ENCODE measurements around the gene SMC6. TPM values are rescaled to one million over a fixed set of nuclear protein-coding genes. Genes with fewer than 3 reads are reported as not detected.
A peak's percentile ranks its signal among the peaks of the same experiment; 100 is the strongest.

The SMC6 gene
- total RNA-seq, 1 donor from 2014 or later = 14.2 TPM

DNA sequence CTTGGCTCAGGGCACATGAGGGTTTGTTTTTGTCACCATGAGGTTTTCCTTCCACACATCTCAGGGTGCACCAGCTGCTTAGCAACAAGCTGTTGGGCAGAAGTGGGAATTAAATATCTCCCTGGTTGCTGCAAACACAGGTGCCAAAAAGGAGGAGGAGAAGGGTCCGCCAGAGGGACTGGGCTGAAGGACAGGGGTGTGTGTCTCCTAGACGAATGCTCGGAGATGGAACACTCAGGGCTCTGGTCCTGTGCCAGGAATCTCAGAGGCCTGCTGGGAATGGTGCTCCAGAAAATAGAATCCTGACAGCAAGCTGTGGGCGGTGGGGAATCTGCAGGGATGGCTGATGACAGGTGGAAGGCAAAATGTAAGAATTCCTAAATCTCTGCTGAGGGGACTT lies 118.6 kb downstream of the SMC6 start:
- ATAC-seq (peak; percentile 76), DNase-seq (peak; percentile 52)
- intact Hi-C loops (cut with micrococcal nuclease) = no loop called here

DNA sequence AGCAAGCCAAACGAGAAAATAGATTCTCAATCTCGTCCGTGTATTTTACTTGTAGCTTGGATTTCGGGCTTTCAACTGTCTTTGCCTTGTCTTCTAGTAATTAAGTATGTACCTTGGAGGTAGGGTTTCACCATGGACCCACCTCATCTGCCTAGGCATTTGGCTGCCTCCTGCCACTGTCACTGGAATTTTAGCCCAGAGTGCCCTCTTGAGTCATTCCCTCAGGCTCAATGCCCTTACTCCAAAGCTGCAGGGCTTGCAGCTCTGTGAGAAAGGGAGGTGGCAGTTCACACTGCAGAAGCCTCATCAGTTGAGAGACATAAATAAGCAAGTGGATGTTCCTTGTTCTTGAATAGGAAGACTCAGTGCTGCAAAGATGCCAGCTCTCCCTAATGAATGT lies 123.5 kb downstream of the SMC6 start:
- intact Hi-C loops (cut with micrococcal nuclease) = no loop called here
- DNase-seq (no peak), ATAC-seq (no peak)

DNA sequence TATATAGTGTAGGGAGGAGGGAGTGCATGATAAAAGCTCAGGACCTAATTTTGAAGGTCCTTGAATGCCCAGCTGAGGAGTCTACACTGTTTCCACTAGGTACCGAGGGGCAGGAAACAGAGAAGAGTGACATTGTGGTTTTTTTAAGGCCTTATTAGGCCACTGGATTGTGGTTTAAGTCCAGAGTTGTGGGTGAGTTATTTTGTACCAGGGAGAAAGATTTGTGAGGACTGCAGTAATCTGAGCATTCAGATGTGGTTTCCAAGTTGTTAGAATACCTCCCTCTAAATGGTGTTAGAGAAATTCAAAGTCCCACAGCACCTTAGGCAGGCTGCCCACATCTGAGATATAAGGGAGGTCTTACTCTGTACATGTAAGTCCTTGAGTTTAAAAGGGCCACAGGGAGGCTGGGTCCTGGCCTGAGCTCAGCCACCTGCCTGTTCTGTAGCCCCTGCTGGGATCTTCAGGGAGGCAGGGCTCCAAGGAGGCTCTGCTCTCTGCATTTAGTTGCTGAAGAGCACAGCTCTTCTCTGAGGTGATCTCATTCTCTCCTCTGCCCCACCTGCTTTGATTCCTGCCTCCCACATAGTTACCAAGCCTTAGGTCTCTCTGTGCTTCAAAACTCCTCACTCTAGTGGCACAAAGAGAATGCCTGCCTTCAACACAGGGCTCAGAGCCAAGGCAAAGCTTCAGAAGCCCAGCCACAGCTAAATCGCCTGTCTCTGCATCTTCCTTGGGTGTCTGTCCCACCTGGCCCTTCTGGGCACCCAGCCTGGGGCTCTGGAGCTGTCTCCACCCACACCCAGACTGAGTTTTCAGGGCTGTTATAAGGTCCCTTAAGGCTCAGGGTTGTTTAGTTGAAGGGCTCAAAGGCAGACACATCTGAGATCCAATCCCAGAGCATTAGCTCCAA lies 125.0 kb downstream of the SMC6 start:
- ATAC-seq (no peak), DNase-seq (no peak)

DNA sequence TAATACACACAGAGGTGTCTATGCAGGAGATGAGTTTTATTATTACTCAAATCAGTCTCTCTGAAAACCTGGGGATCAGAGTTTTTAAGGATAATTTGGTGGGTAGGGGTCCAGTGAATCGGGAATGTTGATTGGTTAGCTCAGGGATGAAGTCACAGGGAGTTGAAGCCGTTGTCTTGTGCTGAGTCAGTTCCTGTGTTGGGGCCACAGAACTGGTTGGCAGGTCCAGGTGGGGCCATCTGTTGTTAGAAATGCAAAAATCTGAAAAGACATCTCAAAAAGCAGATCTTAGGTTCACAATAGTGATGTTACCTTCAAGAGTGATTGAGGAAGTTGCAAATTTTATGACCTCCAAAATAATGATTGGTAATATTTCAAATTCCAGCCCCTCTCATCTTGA lies 126.2 kb downstream of the SMC6 start:
- no peak for ATAC-seq
- DNase-seq = no peak
- intact Hi-C loops (cut with micrococcal nuclease) = no loop called here

More for the DNA sequence above, 125.0 kb downstream of the SMC6 start:
- intact Hi-C loops (cut with micrococcal nuclease) = no loop called here

DNA sequence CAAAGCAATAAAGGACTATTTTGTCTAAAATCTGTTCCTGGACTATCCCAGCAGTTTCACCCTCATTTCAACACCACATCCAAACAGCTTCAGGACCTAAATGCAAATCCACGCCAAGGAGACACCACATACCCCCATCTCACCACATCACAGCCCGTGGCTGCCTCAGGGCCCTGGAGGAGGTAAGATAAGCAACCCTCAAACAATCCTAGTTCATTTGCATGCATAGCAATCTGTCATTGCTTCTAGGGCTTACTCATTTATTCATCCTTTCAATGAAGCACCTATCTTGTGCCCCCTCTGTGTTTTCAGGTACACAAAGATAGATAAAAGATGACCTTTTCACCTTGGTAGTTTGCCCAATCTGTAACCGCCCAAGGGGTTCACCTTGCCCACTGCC lies 126.6 kb downstream of the SMC6 start:
- DNase-seq (no peak), ATAC-seq (no peak)
- intact Hi-C loops (cut with micrococcal nuclease) = no loop called here

DNA sequence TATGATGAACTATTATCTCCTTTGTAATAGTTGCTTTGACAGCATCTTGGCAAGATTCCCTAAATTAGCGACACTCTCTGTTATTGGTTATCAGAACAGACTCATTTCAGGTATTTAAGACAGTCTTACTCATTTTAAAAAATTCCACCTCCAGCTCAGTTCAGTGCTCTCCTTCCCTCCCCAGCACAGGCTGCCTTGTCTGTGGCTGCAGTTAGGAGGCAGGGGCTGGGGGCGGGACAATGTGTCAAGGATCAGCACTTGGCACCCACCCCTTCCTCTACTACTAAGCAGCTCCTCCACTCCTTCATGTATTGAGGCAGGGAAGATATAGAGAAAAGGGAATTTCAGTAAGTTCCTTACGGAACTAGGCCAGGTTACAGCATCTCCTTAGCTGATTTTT lies 128.2 kb downstream of the SMC6 start:
- no peak for ATAC-seq
- intact Hi-C loops (cut with micrococcal nuclease) = no loop called here
- DNase-seq = no peak

DNA sequence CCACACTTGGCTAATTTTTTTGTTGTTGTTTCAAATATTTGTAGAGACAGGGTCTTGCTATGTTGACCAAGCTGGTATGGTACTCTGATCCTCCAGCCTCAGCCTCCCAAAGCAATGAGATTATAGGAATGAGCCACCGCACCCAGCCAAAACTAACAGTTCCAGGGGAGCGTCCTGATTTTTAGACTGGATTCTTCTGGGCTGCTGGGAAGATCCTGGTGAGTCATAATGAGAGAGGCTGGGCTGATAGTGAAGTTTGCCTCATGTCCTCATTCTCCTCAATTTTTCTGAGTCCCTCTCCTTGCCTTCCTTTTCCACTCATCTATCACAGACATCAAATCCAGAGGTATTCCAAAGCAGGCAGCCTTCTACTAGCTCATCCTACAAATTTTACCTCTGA lies 131.8 kb downstream of the SMC6 start:
- intact Hi-C loops (cut with micrococcal nuclease) = no loop called here

DNA sequence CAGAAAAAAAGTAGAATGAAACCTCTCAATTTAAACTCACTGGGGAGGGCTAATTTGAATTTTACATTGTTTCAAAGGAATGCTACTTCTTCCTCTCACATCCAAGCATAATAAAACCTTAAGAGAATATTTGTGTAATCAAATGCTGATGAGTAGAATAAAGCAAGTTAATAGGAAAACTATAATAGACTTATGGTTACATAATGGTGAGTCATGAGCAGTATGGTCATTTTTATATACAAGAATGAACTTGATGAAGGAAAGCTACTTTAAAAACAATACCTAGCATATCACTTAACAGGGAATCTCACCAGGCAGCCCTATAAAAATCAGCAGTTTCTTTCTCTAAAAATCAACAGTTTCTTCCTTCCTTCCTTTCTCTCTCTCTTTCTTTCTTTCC lies 132.8 kb downstream of the SMC6 start:
- intact Hi-C loops (cut with micrococcal nuclease) = no loop called here
- ATAC-seq = no peak
- DNase-seq = no peak

More for the DNA sequence above, 131.8 kb downstream of the SMC6 start:
- ATAC-seq = no peak
- DNase-seq = no peak

DNA sequence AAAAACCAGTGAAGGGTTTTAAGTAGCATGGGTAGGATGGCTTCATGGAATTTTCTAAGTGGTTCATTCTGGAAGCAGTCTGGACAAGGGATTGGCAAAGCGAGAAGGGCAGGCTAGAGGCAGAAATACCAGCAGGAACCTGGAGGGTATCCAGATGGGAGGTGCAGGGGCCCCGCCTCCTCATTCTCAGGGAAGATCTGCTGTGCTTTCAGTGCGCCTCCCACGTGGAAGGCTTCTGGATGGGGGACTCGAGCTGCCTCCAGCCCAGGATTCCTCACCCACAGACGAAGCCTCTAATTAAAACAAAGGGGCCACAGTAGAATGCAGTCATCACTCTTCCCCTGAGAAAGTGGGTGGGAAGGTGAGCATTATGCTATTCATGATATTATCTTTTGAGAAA lies 133.3 kb downstream of the SMC6 start:
- ATAC-seq (peak; percentile 94), DNase-seq (peak; percentile 58)
- intact Hi-C loops (cut with micrococcal nuclease) = no loop called here

DNA sequence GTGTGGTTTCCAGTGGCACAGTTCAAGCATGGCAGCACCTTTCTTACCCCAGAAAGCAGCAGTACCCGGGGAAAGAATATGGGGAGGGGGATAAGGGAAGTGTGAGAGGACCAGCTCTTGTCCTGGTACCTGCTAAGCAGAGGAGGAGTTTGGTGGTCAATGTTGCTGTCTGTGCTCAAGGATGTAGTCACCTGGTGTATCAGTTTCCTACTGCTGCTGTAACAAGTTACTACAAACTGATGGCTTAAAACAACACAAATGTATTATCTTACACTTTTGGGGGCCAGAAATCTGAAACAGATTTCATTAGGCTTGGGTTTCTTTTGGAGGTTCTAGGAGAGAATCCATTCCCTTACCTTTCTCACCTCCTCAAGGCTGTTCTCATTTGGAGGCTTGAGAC lies 135.7 kb downstream of the SMC6 start:
- DNase-seq (no peak), ATAC-seq (no peak)
- intact Hi-C loops (cut with micrococcal nuclease) = no loop called here

DNA sequence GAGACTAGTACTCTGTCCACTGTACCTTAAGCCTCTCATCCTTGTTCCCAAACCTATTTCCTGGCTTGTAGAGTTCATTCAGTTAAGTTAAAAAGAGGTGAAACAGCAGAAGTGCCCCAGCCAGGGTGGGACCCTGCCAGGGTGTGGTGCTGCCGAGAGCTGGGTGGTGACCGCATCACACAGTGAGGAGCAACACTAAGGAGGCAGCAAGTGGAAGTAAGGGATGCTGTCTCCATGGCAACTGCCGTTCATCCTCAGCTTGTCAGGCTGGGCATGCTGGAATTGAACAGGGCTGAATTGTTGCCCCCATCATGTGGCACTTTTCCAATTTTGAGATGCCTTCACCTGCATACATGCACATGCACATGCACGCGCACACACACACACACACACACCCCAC lies 136.1 kb downstream of the SMC6 start:
- intact Hi-C loops (cut with micrococcal nuclease) = no loop called here
- no peak for DNase-seq
- ATAC-seq = no peak

DNA sequence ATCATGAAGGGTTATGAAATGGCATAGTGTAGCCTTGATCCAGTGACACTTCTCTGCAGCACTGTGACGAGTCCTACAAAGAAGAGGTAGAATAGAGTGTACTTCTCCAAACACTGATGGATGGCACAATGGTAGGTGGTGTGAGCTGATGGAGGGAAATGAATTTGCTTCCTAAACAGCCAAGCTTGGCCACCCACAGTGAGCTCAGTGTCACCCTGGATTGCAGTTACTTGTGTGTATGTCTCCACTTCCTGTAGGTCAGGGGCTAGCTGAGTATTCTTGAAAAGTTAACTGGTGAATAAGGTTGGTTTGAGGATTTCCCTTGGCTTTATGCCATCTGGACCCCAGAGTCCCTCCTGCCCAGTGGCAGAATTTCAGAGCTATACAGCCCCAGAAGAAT lies 137.2 kb downstream of the SMC6 start:
- intact Hi-C loops (cut with micrococcal nuclease) = no loop called here
- no peak for ATAC-seq
- no peak for DNase-seq

DNA sequence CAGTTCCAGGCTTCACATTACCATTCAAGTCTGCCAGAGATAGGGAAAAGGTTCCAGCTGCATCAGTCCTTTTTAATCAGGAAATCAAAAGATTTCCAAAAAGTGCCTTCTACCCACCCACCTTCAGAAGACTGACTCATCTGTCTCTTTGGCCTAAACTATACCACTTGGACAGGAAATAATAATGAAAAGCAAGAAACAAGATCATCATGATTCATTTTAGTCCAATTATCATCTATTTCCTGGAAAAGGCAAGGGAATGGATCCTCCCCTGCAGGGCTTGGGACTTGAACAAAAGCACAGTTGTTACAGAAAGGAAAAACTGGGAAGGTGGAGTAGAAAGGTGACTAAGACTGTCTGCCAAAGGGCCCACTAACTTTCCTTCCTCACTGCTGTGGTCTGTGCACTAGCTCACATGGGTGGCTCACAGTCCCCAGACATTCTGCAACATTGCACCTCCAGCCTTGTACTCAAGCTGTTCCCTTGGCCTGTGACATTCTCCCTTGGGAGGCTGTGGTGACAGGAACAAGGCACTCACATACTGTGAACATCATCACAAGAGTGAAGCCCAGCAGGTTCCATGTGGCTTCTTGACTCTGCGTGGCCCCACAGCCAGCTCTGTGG lies 137.8 kb downstream of the SMC6 start:
- ATAC-seq = no peak
- intact Hi-C loops (cut with micrococcal nuclease) = no loop called here
- no peak for DNase-seq

DNA sequence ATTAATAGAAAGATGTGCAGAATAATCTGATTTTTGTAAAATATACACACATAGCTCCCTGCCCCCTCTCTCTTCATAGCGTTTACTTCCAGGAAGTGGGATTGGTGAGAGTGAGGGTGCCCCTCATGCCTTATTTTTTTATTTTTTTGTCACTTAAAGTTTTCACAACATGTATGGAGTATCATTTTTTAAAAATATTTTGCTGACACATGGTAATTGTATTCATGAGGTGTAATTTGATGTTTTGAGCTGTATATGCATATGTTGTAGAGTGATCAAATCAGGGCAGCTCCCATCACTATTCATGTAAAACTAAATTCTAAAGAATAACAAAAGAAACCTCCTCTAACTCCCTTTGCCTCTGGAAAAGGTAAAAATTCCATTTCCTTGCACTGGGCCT lies 138.5 kb downstream of the SMC6 start:
- DNase-seq (no peak), ATAC-seq (no peak)
- intact Hi-C loops (cut with micrococcal nuclease) = no loop called here

DNA sequence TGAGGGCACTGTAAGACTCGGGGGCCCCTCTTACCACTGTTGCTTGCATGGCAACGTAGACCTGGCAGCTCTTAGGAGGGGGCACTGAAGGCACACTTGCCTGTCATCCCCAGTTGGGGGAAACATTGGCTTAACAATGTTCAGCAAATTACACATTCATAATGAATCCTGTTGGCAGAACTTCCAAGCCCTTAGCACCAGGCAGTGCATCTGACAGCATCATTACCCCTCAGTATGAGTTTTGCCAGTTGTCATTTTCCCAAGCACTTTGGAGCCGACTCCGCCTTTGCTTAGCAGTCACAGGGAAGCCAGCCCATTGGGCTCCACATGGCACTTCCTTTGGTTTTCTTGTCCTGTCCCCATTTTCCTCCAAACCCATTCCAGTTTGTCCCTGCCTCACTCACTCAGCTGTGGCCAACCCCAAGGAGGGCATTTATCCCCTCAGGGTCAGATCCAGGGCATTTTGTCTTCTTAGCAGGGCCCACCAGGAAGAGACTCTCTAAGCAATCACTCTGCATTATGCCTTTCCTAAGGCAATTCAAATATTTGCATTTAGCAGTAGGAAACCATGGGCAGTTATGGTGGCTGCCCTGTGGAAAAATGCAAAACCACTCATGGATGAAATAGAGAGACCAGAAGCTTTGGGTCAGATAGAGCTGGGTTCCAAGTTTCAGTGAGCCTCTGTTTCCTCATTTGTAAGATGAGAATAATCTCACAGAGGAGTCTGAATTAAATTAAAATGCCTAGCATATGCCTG lies 139.3 kb downstream of the SMC6 start:
- ATAC-seq = no peak
- intact Hi-C loops (cut with micrococcal nuclease) = no loop called here
- DNase-seq = no peak

Other genes starting within 250 kb of the SMC6 start
- gene RAD51AP2, start 235.4 kb downstream of the SMC6 start, total RNA-seq = 0.10 TPM
- gene VSNL1, start 213.1 kb downstream of the SMC6 start, total RNA-seq = 18.6 TPM
- 4.2 TPM for gene GEN1, start 328 bp upstream of the SMC6 start, total RNA-seq
- not detected for gene MSGN1, start 62.6 kb upstream of the SMC6 start, total RNA-seq
- 4.9 TPM for gene KCNS3, start 124.9 kb upstream of the SMC6 start, total RNA-seq

All from left ventricle myocardium superior (tissue), 1 donor.